ENCODE measurements around the gene GNG8.

GNG8 gene

DNA sequence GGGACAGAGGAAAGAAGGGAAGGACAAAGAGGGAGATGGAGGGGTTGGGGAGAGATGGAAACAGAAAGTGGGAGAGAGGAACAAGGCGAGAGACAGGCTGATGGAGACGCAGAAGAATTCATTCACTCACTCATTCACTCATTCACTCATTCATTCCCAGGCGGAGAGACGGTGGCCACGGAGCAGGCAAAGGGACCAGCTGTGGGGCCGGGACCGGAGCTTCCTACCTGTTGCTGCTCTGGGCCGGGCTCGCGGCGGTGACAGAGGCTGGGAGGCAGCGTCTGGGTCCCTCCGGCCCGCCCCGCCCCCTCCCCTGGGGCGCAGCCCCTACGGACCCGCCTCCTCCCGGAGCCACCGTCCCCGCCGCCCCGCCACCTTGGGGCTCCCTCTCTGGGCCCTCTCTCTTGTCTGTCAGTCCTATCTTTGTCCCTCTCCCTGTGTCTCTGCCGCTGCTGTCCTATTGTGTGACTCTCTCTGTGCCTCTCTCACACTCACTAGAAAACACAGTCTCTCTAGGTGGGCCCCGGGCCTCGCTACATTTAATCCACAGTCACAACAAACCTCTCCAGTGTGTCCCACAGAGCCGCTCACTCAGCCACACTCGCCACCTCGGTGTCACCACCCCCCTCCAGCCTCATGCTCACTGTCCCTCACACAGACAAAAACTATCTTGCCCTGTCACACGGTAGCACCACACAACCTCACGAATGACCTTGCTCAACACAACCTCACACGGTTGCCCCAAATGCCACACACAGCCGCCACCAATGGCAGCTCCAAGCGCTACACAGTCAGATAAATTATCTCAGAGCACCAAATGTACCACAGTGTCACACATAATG, at the start of gene GNG8:
Gene GNG8, minus strand, starts transcription at position 283 of the 842 bp plus-strand sequence. CDS start 1,520 bp downstream, outside the sequence.
- DNase-seq = no peak

DNA sequence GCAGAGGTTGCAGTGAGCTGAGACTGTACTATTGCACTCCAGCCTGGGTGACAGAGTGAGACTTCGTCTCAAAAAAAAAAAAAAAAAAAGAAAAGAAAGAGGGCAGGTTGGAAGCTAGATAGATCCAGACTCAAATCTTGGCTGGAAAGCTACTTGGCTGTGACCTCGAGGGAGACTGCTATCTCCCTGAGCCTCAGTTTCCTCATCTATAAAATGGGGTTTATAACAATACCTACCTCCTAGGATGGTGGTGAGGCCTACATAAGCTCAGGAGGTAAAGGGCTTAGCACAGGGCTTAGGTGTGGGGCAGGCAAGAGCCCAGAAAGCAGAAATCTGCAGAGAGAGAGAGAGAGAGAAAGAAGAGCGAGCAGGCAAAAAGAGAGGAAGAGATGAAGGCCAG, 49.2 kb upstream of the GNG8 start:
- no peak for DNase-seq

- DNase-seq = no peak
These were observed 42.2 kb upstream of the GNG8 start for GRCh38 chr19:46678110-46678732.

GRCh38 chr19:46674416-46675178, 38.6 kb upstream of the GNG8 start:
- no peak for DNase-seq

GRCh38 chr19:46670813-46671212, 34.8 kb upstream of the GNG8 start:
- DNase-seq = peak; percentile 41

- DNase-seq = no peak
These were observed 32.7 kb upstream of the GNG8 start for GRCh38 chr19:46668662-46669061.

DNA sequence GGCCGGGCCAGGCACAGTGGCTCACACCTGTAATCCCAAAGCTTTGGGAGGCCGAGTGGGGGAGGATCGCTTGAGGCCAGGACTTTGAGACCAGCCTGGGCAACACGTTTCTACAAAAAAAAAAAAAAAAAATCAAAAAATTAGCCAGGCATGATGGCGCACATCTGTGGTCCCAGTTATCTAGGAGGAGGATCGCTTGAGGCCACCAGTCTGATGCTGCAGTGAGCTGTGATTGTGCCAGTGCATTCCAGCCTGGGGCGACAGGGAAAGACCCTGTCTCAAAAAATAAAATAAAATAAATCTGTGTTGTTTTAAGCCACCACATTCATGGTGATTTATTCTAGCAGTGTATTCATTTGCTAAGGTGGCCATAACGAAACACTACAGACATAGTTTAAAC, 29.1 kb upstream of the GNG8 start:
- no peak for DNase-seq

GRCh38 chr19:46661735-46662592, 26.0 kb upstream of the GNG8 start:
- DNase-seq = peak; percentile 87

DNA sequence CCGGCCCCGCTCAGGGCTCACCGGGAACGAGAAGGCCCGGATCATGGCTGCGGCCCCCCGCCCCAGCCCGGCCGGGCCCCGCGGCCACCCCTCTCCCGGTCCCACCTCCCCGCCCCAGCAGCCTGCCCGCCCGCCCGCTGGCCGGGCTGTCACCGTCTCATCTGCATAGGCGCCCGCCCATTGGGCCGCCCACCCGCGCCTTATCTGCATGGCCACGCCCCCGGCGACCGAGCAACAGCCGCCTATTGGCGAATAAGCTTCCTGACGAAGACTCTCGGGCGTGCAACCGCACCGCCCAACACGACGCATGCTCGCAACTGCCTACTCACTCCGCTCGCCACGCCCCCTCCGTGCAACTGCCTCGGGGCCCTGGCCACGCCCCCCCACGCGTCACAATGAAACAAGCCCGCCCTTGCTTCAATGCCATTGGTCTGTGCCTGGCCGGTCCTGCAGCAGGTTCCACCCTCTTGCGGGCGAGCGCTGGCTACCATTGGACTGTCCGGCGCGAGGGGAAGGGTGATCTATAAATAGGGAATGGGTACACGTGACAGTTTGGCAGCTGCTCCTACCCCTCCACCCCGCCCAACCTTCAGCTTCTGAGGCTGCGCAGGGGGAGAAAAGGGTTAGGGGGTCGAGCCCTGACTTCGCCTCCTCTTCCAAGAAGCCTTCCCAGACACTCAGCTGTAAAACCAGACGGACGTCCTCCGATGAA, 25.2 kb upstream of the GNG8 start, which contains the start of gene DACT3:
Gene DACT3, minus strand, starts transcription at position 163 of the 712 bp plus-strand sequence. Its CDS starts 118 bp downstream, at position 45.
- DNase-seq = peak; percentile 100

GRCh38 chr19:46660551-46661019, 24.6 kb upstream of the GNG8 start:
- no peak for DNase-seq

- DNase-seq = peak; percentile 47
These were observed 24.1 kb upstream of the GNG8 start for GRCh38 chr19:46660008-46660517.

DNA sequence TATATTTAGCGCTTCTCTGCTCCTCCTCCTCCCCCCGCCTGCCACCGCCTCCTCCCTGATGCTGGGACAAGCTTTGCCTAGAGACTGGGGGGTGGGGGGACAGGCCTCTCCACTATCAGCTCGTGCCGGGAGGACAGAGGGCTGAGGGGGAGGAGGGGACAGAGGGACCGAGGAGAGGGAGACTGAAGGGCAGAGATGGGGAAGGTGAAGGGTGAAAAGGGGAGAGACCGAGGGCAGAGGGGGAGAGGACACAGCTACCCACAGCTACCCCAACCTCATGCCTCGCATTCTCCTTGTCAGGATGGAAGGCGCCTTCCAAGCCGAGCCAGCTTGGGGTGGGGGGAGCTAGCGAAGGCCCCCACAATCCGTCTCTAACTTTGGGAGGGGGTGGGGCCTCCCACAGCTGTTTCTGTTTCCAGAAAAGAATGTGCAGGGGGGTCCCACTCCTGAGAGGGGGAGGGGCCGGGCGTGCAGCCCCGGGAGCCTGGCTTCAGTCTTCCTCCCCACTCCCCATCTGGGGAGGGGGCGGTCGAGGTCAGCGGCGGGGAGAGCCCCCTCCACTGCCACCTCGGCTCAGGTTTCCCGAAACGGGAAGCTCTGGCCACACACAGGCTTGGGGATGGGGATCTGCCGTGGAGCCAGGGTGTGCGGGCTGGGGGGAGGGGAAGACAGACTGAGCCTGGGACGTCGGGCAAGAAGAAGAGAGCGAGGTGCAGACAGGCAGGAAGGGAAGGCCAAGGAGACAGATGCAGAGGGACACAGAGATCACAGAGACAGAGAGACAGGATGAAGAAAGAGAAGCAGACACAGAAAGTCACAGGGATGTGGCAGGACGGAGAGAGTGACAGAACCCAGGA, 23.4 kb upstream of the GNG8 start:
- peak; percentile 62 for DNase-seq

GRCh38 chr19:46656541-46656940, 20.5 kb upstream of the GNG8 start:
- no peak for DNase-seq

GRCh38 chr19:46654621-46655152, 18.7 kb upstream of the GNG8 start:
- DNase-seq = no peak

DNA sequence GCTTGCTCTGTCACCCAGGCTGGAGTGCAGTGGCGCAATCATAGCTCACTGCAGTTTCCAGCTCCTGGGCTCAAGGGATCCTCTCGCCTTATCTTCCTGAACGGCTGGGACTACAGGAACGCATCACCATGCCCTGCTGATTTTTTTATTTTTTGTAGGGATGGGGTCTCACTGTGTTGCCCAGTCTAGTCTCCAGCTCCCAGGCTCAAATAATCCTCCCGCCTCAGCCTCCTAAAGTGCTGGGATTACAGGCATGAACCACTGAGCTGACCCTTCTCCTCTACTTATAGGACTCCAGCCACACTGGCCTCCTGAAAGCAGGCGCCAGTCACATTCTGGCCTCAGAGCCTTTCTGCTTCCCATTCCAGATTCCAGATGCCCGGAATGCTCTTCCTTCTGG, 14.4 kb upstream of the GNG8 start:
- DNase-seq = no peak

DNA sequence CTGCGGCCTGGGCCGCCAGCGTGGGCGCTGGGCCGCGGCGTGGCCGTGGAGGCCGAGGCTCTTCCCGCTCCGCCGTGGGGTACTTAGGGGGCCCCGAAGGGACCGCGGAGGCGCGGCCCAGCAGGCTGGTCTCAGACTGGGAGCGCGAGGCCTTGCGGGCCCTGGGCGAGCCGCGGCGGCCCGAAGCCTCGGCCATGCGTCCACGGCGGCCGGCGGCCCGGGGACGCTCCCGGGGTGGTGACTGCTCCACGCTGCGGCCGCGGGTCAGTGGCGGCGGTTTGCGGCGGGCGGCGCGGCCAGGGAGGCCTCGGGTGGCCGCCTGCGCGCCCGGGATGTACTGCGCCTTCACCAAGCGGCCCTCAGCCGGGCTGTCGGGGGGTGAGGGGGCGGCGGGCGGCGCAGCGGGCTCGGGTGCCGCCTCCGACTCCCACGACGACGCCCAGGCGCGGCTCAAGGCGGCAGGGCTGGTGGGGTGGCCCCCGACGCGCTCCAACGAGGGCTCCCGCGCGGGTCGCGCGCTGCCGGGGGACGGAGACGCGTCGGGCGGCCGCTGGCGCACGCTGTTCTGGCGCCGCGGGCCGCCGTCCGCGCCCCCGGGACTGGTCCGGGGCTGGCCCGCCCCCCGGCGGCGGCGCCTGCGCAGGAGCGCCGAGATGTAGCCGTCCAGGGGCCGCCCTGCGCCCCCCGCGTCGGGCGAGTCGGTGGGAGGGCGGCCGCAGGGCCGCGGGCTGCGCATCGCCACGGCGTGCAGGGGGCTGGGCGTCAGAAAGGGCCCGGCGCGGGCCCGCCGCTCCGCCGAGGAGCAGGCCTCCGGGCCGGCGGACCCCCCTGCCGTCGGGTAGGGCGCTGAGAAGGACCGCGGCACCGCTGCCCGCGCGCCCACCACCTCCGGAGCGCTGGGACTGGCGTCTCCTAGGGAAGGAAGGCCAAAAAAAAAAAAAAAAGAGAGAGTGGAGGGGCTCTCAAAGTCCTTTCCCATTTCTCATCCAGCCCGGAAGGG, 13.3 kb upstream of the GNG8 start:
- DNase-seq = no peak

DNA sequence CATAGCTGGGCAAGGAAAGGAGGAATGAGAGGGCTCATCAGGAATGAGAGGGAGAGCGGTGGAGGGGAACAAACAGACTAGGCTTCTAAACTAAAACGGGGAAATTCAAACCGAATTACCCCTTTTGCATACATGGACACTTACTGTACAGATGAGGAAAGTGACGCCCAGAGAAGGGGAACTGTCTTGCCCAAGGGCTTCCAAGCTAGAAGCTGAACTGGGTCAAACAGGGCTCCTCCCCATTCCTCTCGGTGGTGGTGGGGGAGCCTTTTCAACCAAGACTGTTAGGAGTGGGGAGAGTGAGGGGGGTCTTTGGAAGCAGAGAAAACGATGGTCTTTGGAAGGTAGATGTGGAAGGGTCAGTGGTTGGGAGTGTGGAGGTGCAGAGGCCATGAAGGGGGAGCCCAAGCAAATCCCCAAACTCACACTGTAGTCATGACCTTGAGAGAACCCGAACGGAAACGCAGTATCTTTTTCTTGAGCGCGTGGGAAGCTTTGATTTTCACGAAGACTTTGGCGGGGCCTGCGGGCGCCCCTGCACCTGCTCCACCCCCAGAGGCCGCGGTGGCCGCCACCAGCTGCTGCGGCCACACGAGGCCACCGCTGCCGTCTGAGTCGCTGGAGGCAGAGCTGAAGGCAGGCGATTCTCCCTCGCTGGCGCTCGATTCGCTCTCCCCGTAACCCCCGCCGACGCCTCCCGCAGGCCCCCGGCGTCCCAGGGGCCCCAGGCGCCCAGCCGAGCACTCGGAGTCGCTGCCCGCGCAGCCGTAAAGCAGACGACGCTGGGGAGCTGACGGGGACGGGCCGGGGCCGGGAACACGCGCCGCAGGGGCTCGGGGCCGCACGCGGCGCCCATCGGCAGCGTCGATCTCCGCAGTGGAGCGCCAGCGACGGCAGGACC, 12.3 kb upstream of the GNG8 start:
- DNase-seq = no peak

- DNase-seq = no peak
These were observed 10.4 kb upstream of the GNG8 start for GRCh38 chr19:46646402-46646801.
